HG02938 (cell line): ENCODE results near the gene ZNF135.

Experiments
- ATAC-seq: cut with Tn5 transposase; IDR thresholded peaks from one replicate; pipeline ENCODE4 v1.9.1; 2021; ENCODE audit warnings: mild to moderate bottlenecking, moderate library complexity; ENCODE audit not compliant: unreplicated experiment

ZNF135 gene

GRCh38 chr19:58045411-58046050 is 13.6 kb upstream of the ZNF135 start:
- no peak for ATAC-seq

GRCh38 chr19:58046856-58047255 is 12.2 kb upstream of the ZNF135 start:
- ATAC-seq, result no peak

DNA sequence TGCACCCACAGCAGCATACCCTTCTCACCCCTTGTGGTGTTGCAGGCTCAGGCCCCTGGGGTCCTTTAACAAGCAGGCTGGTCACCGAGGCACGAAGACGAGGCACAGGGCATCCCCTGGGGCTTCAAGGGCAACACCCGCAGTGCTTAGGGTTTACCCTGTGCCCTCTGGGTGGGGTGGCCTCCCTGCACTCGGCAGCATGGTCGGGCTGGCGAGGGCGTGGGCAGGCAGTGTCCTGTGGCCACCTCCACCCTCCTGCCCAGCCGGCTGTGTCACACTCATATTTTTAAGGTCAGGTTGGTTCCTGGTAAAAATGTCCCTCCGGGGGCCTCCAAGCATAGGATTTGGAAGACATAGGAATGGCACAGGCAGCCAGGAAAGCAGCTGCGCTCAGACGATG is 11.4 kb upstream of the ZNF135 start:
- ATAC-seq, result no peak

DNA sequence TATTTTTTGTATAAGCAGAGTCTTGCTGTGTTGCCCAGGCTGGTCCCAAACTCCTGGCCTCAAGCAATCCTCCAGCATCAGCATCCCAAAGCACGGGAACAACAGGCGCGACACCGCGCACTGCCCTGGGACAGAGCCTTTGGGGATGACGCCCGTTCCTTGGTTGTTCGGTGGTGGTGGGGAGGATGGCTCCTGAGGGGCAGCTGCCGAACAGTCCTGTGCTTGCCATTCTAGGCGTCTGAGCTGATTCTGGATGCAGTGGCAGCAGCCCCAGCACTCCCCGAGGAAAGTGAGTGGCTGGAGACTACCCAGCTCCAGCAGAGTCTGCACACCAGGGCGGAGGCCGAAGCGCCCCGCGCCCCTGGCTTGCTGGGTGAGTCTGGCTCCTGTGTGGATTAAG is 6.8 kb upstream of the ZNF135 start:
- ATAC-seq, result no peak

GRCh38 chr19:58053480-58054156 is 5.5 kb upstream of the ZNF135 start:
- no peak for ATAC-seq

GRCh38 chr19:58054901-58055874 is 3.9 kb upstream of the ZNF135 start:
- ATAC-seq, result no peak

GRCh38 chr19:58056261-58056660 is 2.8 kb upstream of the ZNF135 start:
- ATAC-seq, result no peak

- no peak for ATAC-seq
Measured at GRCh38 chr19:58056861-58057260, 2.2 kb upstream of the ZNF135 start.

GRCh38 chr19:58058467-58058866 is 615 bp upstream of the ZNF135 start:
- ATAC-seq, result no peak

- no peak for ATAC-seq
Measured at GRCh38 chr19:58059671-58060078, 593 bp downstream of the ZNF135 start.

GRCh38 chr19:58060231-58060630 is 1.1 kb downstream of the ZNF135 start:
- ATAC-seq, result no peak

- ATAC-seq, result no peak
Measured at GRCh38 chr19:58063712-58064111, 4.6 kb downstream of the ZNF135 start.

DNA sequence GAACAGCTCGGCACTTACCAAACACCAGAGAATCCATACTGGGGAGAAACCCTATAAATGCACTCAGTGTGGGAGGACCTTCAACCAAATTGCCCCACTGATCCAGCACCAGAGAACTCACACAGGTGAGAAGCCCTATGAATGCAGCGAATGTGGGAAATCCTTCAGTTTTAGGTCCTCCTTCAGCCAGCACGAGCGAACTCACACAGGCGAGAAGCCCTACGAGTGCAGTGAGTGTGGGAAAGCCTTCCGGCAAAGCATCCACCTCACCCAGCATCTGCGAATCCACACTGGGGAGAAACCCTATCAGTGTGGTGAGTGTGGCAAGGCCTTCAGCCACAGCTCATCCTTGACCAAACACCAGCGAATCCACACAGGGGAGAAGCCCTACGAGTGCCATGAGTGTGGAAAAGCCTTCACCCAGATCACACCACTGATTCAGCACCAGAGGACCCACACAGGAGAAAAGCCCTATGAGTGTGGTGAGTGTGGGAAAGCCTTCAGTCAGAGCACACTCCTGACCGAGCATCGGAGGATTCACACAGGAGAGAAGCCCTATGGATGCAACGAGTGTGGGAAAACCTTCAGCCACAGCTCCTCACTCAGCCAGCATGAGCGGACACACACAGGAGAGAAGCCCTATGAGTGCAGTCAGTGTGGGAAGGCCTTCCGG is 8.3 kb downstream of the ZNF135 start:
- no peak for ATAC-seq

DNA sequence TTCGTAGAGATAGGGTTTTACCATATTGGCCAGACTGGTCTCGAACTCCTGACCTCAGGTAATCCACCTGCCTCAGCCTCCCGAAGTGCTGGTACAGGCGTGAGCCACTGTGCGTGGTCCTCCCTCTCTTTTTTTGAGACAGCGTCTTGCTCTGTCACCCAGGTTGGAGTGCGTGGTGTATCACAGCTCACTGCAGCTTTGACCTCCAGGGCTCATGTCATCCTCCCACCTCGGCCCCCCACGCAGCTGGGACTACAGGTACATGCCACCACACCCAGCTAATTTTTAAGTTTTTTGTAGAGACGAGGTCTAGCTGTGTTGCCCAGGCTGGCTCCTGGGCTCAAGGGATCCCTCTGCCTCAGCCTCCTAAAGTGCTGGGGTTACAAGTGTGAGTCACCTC is 20.7 kb downstream of the ZNF135 start:
- no peak for ATAC-seq

GRCh38 chr19:58083021-58083420 is 23.9 kb downstream of the ZNF135 start:
- ATAC-seq, result no peak

GRCh38 chr19:58084596-58085347 is 25.7 kb downstream of the ZNF135 start:
- ATAC-seq, result no peak

GRCh38 chr19:58085348-58085875 is 26.3 kb downstream of the ZNF135 start:
- ATAC-seq, result no peak

- ATAC-seq, result no peak
Measured at GRCh38 chr19:58086825-58087710, 28.0 kb downstream of the ZNF135 start.

DNA sequence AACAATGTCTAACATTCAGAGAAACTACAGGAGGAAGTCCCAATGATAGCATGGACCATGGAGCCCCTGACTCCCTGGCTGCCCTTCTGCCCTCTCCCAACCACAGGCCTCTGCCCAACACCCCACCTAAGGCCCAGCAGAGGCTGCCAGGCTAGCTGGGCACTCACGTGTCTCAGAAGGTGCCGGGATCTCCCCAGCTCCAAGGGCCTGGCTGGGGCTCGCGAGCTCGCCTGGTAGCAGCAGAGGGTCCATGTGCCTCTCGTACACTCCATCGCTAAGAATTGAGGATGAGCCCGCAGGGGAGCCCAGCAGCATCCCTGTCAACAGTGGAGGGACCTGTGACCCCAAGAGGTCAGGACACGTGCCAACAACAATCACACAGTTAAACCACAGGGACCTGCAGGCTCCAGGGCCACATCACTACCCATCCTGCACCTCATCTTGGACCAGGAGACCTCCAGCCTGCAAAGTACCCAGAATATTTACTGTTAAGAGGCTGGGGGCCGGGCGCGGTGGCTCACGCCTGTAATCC is 29.5 kb downstream of the ZNF135 start:
- no peak for ATAC-seq
